HS-5 (cell line): ENCODE measurements around the gene WNT1.

Experiments used
- DNase-seq: peaks from one replicate; pipeline ENCODE4 v3.0.0-alpha.2; 2012; ENCODE audit warnings: low read depth

The WNT1 gene

DNA sequence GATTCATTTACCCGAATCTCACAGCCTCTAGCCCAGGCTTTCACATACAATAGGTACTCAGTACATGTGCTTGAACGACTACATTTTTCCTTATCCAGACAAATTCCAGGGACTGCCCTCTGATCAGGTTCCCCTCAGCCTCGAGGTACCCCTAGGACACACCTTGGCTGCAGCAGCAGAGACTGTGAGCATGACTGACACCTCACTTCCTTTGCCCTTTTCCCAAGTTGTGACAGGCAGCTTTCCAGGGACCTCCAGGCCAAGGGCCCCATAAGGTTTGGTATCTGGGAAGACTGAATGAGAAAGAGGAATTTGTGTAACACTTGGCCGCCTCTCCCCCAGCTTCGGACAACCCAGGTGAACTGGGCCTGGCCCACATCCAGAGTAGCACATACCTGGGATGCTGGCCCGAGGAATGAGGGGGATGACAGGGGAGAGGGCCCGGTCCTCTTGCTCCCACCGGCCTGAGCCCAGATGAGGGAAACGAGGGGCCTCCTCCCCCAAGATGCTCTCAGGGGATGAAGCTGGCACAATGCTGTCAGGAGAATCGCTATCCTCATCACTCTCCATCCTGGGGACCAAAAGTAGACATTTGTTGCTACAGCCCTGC lies 50.6 kb downstream of the WNT1 start:
- no peak for DNase-seq

DNA sequence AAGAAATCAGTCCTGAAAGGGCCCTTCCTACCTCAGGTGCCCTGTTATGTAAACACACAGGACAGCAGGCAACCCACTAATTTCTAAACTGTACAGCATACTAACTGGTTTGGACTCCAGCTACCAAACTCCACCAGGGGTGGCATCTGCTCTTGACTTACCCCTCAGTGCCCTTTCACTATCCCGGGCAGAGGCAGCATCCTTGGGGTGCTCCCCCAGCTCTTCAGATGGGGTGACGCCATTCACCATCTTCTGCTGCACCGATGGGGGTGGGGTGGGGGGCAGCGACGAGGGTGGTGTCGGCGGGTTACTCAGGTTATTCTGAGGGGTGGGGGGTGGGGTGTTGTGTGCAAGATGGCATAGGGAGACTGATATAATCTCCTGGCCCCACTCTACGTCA lies 52.0 kb downstream of the WNT1 start:
- no peak for DNase-seq

DNA sequence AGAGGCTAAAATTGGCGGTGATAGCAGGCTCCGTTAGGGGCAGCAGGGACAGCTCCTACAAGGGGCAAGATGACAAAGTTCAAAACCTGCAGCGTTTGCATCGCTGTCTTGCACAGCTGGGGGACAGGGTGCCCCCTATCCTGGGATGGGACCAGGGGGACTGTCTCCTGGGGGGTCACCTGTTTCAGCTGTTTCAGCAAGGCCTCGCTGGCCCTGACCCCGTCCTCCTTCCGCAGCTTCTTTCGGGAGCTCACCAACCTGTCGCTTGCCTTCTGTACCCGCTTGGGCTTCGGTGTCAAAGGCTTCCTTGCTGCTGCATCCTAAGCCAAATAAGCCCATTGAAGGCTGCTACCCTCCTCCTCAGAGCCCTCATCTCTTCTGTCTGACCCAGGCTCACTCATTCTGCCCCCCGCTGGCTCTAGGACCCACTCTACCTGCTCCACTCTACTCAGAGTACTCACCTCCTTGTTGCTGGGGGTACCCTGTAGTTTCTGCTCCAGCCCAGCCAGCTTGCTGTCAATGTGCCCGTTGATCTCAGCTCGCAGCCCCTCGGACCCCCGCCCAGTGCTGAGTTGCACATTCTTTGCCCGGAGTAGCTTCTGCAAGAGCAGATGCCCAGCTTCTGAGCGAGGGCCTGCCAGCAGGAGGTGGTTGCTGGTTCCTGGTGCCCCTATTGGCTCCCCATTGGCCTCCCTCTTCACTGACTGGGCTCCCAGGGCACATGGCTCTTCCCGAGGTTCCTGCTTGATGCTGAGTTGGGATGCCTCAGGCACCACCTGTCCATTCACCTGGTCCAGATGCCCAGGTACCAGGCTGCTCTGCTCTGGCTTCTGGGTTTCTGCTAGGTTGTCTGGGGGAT lies 52.8 kb downstream of the WNT1 start:
- no peak for DNase-seq

DNA sequence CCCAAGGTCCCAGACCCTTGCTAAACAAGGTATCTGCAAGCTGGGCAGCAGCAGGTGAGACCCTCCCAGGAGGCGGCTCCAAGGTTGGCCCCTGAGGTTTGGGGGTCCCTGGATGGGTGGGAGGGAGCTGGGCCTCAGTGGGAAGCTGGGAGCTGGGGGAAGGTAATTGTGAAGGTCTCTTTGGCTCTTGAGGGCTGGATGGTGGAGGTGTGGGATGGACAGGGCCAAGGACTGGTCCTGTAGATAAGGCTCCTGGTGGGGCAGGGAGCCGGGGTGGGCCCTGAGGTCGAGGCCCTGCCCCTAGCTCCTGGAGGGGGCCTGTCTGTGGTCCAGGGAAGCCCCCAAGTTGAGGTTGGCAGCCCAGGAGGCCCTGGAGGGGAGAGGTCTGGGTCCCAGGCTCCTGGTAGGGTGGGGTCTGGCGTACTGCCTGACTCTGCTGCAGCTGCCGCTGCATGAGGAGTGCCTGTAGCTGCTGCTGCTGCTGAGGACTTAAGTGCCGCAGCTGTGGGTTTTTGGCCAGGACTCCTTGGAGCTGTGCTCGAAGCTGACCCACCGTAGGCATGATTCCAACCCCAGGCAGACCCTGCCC lies 53.5 kb downstream of the WNT1 start:
- DNase-seq: no peak
